ENCODE data around the gene ZBTB7C. TPM values are rescaled to one million over a fixed set of nuclear protein-coding genes. Genes with fewer than 3 reads are reported as not detected.

Gene ZBTB7C
- total and polyA plus RNA-seq, 2 of the 4 experiments (the other 2 are of a cell fraction) = not detected

DNA sequence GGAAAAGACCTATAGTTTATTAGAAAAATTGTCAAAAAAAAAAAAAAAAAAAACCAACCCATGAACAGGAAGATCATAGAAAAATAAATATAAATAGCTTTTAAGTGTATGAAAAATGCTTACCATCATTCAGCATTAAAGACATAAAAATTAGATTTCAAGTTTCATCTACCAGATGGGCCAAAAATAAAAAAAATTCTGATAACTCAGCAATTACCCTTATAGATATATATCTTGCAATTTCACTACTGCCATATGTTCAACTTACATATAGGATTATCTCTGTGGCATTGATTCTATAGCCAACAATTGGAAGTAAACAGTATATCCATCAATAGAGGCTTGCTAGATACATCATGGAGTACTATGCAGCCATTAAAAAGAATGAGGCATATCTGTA lies 352.2 kb downstream of the ZBTB7C start:
- H3K18ac ChIP-seq (ENCODE audit: low read depth, low read length) = no peak overlapping the region
- H3K27ac ChIP-seq (ENCODE audit: insufficient read depth, low read length) = no peak overlapping the region
- no peaks in the 10 kb centered on the region for H3K36me3 ChIP-seq (ENCODE audit: control insufficient read depth, insufficient read depth, low read length)
- H3K4me2 ChIP-seq (ENCODE audit: low read depth, low read length) = no peak overlapping the region
- in situ Hi-C loops (cut with MboI; ENCODE audit: low sequenced_read_pairs) = no loop called here
- no peak overlapping the region for H4K5ac ChIP-seq (ENCODE audit: low read depth, low read length)
- no peak for ATAC-seq (ENCODE audit: low read depth)
- no peak overlapping the region for H2BK15ac ChIP-seq (ENCODE audit: low read depth, low read length)
- no peak overlapping the region for H2BK20ac ChIP-seq (ENCODE audit: low read depth, low read length)
- H2BK5ac ChIP-seq (ENCODE audit: low read depth, low read length, poor library complexity, severe bottlenecking) = no peak overlapping the region
- dilution Hi-C loops (cut with HindIII; ENCODE audit: low sequenced_read_pairs, unreplicated experiment) = no loop called here
- H3K79me1 ChIP-seq (ENCODE audit: low read depth in 1 of 2, low read length in 2 of 2) = no peaks in the 10 kb centered on the region
- no peak overlapping the region for H2AFZ ChIP-seq (replicated peaks; ENCODE audit: low read length, poor library complexity)
- H3K4ac ChIP-seq (ENCODE audit: low read depth, low read length) = no peak overlapping the region
- no peak overlapping the region for H3K14ac ChIP-seq (replicated peaks; ENCODE audit: low read depth, low read length)
- no peak overlapping the region for H2AK9ac ChIP-seq (replicated peaks; ENCODE audit: low read depth, low read length, poor library complexity)
- intact Hi-C loops (cut with micrococcal nuclease) = no loop called here
- H3K4me1 ChIP-seq (ENCODE audit: control insufficient read depth, insufficient read depth, low read length) = no peaks in the 10 kb centered on the region
- no peak overlapping the region for H4K8ac ChIP-seq (ENCODE audit: low read depth in 2 of 2, low read length in 2 of 2)
- H3K9ac ChIP-seq (ENCODE audit: low read depth, low read length) = no peak overlapping the region
- no peak overlapping the region for H3K4me3 ChIP-seq (ENCODE audit: insufficient read depth, low read depth, low read length)
- H3K56ac ChIP-seq (ENCODE audit: extremely low read depth, insufficient read depth, low read length) = no peak overlapping the region
- no TSS peak for BruUV-seq (replicated peaks)
- no peaks in the 10 kb centered on the region for H4K20me1 ChIP-seq (ENCODE audit: insufficient read depth, low read length)
- no peaks in the 10 kb centered on the region for H3K9me1 ChIP-seq (ENCODE audit: insufficient read depth, low read length)
- TF ChIP-seq MAFK (IDR thresholded peaks at IDR 0.05; ENCODE audit: low read depth, low read length) = peak; percentile 30; the same call in 1 of the 2 replicates
- TF ChIP-seq, protein P1, sequence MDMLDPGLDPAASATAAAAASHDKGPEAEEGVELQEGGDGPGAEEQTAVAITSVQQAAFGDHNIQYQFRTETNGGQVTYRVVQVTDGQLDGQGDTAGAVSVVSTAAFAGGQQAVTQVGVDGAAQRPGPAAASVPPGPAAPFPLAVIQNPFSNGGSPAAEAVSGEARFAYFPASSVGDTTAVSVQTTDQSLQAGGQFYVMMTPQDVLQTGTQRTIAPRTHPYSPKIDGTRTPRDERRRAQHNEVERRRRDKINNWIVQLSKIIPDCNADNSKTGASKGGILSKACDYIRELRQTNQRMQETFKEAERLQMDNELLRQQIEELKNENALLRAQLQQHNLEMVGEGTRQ (IDR thresholded peaks at IDR 0.05; ENCODE audit: low read depth, low read length) = no peak
- no peak overlapping the region for H2BK120ac ChIP-seq (ENCODE audit: low read depth, low read length)
- no peak overlapping the region for H3K23ac ChIP-seq (ENCODE audit: low read depth, low read length)
- ChIA-PET CTCF (interaction anchor here (1.0 kb wide), 1 partner anchor 8 kb away, joined by 3 read pairs; no protein-coding TSS in a partner anchor), POLR2A (ENCODE audit: unreplicated experiment) (no interaction called here)
- H4K91ac ChIP-seq (ENCODE audit: insufficient read depth, low read depth, low read length) = no peak overlapping the region
- H2AK5ac ChIP-seq (ENCODE audit: low read depth, low read length) = no peak overlapping the region
- no peaks in the 10 kb centered on the region for H3K9me3 ChIP-seq (ENCODE audit: control insufficient read depth, insufficient read depth, low read length)
- no peak for DNase-seq
- H3K27me3 ChIP-seq (ENCODE audit: control insufficient read depth, insufficient read depth, low read length) = peaks cover 7% of the 10 kb centered on the region
